GM23338 (cell line): Measurements from ENCODE around the gene XYLT1. TPM values are rescaled to one million over a fixed set of nuclear protein-coding genes. Genes with fewer than 3 reads are reported as not detected.

Experiments used
- ATAC-seq: fragments of 200-7000 bp; cut with Tn5 transposase; 3 replicates; pipeline ENCODE4 v1.9.1; 2020
- DNase-seq: peaks from one replicate; pipeline ENCODE4 v3.0.0-alpha.2; 2015; ENCODE audit warnings: low spot score
- H2AFZ ChIP-seq: fragments of 200-600 bp; sonication (generic); 2 replicates; pipeline ENCODE4 v1.8.0; 2016; ENCODE audit warnings: antibody characterized with exemption, mild to moderate bottlenecking, moderate library complexity
- H3F3A ChIP-seq: fragments of 200-600 bp; sonication (generic); replicated peaks from 2 replicates; pipeline ENCODE4 v1.8.0; 2017; ENCODE audit warnings: antibody characterized with exemption, mixed run types, low read depth
- H3K27ac ChIP-seq: fragments of 200-600 bp; sonication (generic); 2 replicates; pipeline ENCODE4 v1.6.1; 2016; ENCODE audit warnings: low read depth
- H3K27me3 ChIP-seq: fragments of 200-600 bp; sonication (generic); 2 replicates; pipeline ENCODE4 v1.8.0; 2016; ENCODE audit warnings: mild to moderate bottlenecking, mixed run types, moderate library complexity; ENCODE audit not compliant: insufficient read depth
- H3K36me3 ChIP-seq: fragments of 200-600 bp; sonication (generic); 2 replicates; pipeline ENCODE4 v1.8.0; 2016; ENCODE audit warnings: mild to moderate bottlenecking; ENCODE audit not compliant: insufficient read depth
- H3K4me1 ChIP-seq: fragments of 200-600 bp; sonication (generic); 2 replicates; pipeline ENCODE4 v1.8.0; 2016; ENCODE audit warnings: mild to moderate bottlenecking, moderate library complexity; ENCODE audit not compliant: insufficient read depth
- H3K4me2 ChIP-seq: fragments of 200-600 bp; sonication (generic); 2 replicates; pipeline ENCODE4 v1.7.1; 2017; ENCODE audit warnings: mixed run types
- H3K4me3 ChIP-seq: fragments of 200-600 bp; sonication (generic); 2 replicates; pipeline ENCODE4 v1.6.1; 2016; ENCODE audit warnings: mixed run types
- H3K79me2 ChIP-seq: fragments of 200-600 bp; sonication (generic); replicated peaks from 2 replicates; pipeline ENCODE4 v1.8.0; 2017; ENCODE audit warnings: mild to moderate bottlenecking; ENCODE audit not compliant: insufficient read depth
- H3K9me2 ChIP-seq: fragments of 200-600 bp; sonication (generic); 2 replicates; pipeline ENCODE4 v1.8.0; 2017; ENCODE audit not compliant: insufficient read depth
- H4K20me1 ChIP-seq: fragments of 200-600 bp; sonication (generic); replicated peaks from 2 replicates; pipeline ENCODE4 v1.8.0; 2017; ENCODE audit warnings: mild to moderate bottlenecking; ENCODE audit not compliant: insufficient read depth
- H3K27ac Mint-ChIP-seq: 2 replicates; pipeline ENCODE4 v1.8.0; 2020; ENCODE audit warnings: inconsistent platforms, mild to moderate bottlenecking, moderate library complexity, mixed read lengths
- H3K27me3 Mint-ChIP-seq: 3 replicates; pipeline ENCODE4 v1.8.0; 2022; ENCODE audit warnings: low read depth, mild to moderate bottlenecking, moderate library complexity, mixed read lengths, inconsistent platforms; ENCODE audit not compliant: insufficient read depth, poor library complexity
- H3K36me3 Mint-ChIP-seq: 3 replicates; pipeline ENCODE4 v1.8.0; 2021; ENCODE audit warnings: low read depth, mild to moderate bottlenecking, inconsistent platforms, moderate library complexity, mixed read lengths
- H3K4me1 Mint-ChIP-seq: 3 replicates; pipeline ENCODE4 v1.8.0; 2020; ENCODE audit warnings: mild to moderate bottlenecking, inconsistent platforms, mixed read lengths
- H3K4me3 Mint-ChIP-seq: 3 replicates; pipeline ENCODE4 v1.8.0; 2021; ENCODE audit warnings: moderate library complexity, mild to moderate bottlenecking, inconsistent platforms, mixed read lengths
- H3K9me3 Mint-ChIP-seq: 3 replicates; pipeline ENCODE4 v1.8.0; 2020; ENCODE audit warnings: moderate library complexity, mild to moderate bottlenecking, inconsistent platforms, mixed read lengths
- CREB1 ChIP-seq: fragments of 250-450 bp; sonication (Bioruptor Pico); IDR thresholded peaks from 2 replicates; pipeline ENCODE4 v1.5.0; 2020; ENCODE audit warnings: low read depth, mild to moderate bottlenecking, moderate library complexity
- CTCF ChIP-seq, 2 experiments: fragments of 200-600 bp in 1 of 2; sonication (generic) in 1 of 2; conservative IDR thresholded peaks; 2 replicates each; pipeline versions ENCODE4 v1.5.1 to v1.6.1; 2016 to 2017; ENCODE audit warnings: antibody characterized with exemption in 2 of 2, low read depth in 2 of 2, mild to moderate bottlenecking in 2 of 2, moderate library complexity in 1 of 2
- EZH2 ChIP-seq: fragments of 200-600 bp; sonication (generic); IDR thresholded peaks from one replicate; pipeline ENCODE4 v1.8.0; 2017; ENCODE audit warnings: antibody characterized with exemption, mild to moderate bottlenecking, low read depth; ENCODE audit not compliant: unreplicated experiment
- EZH2phosphoT487 ChIP-seq: fragments of 200-600 bp; sonication (generic); IDR thresholded peaks from one replicate; pipeline ENCODE4 v1.8.1; 2018; ENCODE audit warnings: antibody characterized with exemption; ENCODE audit not compliant: unreplicated experiment
- JUNB ChIP-seq: IDR thresholded peaks from one replicate; pipeline ENCODE4 v1.6.1; 2016; ENCODE audit warnings: antibody characterized with exemption; ENCODE audit not compliant: unreplicated experiment
- NANOG ChIP-seq: IDR thresholded peaks from 2 replicates; pipeline ENCODE4 v1.6.1; 2016; ENCODE audit warnings: antibody characterized with exemption, borderline replicate concordance
- POLR2AphosphoS5 ChIP-seq: IDR thresholded peaks from 2 replicates; pipeline ENCODE4 v1.6.1; 2016; ENCODE audit warnings: antibody characterized with exemption, low read depth
- REST ChIP-seq: IDR thresholded peaks from one replicate; pipeline ENCODE4 v1.6.1; 2018; ENCODE audit warnings: antibody characterized with exemption; ENCODE audit not compliant: unreplicated experiment
- STAT1 ChIP-seq: IDR thresholded peaks from one replicate; pipeline ENCODE4 v1.6.1; 2016; ENCODE audit warnings: antibody characterized with exemption; ENCODE audit not compliant: unreplicated experiment
- ZNF114 ChIP-seq: fragments of 250-450 bp; sonication (Bioruptor Pico); IDR thresholded peaks from 2 replicates; pipeline ENCODE4 v1.5.0; 2020; ENCODE audit warnings: mild to moderate bottlenecking, moderate library complexity
- ZNF331 ChIP-seq: fragments of 250-450 bp; sonication (Bioruptor Pico); IDR thresholded peaks from 2 replicates; pipeline ENCODE4 v1.5.0; 2020; ENCODE audit warnings: low read depth, mild to moderate bottlenecking, moderate library complexity
- polyA plus RNA-seq: library from polyadenylated mRNA; unstranded; fragments of >200 nt; fragmentation: Nextera tagmentation; extraction: Ambion mirVana; gene quantifications from 2 replicates; pipeline ENCODE4 v1.2.1, GENCODE V29; 2016
- total RNA-seq: library from RNA; depleted of rRNA; stranded (reverse); fragments of >200 nt; shearing (Covaris generic); gene quantifications from 2 replicates; pipeline ENCODE4 v1.2.3, GENCODE V29; 2014
- TF ChIP-seq, protein P1 (sequence below): fragments of 250-450 bp; sonication (Bioruptor Pico); IDR thresholded peaks from 2 replicates; pipeline ENCODE4 v1.5.0; 2020; ENCODE audit warnings: mild to moderate bottlenecking, moderate library complexity
- TF ChIP-seq, protein P2 (sequence below): IDR thresholded peaks from 2 replicates; pipeline ENCODE4 v1.6.1; 2016; ENCODE audit warnings: antibody characterized with exemption

The XYLT1 gene
- total and polyA plus RNA-seq, 2 experiments from 2014 or later: 3.5 to 24.7 TPM

GRCh38 chr16:17223576-17223975 is 247.2 kb downstream of the XYLT1 start (continued):
- TF ChIP-seq EZH2: no peak

DNA sequence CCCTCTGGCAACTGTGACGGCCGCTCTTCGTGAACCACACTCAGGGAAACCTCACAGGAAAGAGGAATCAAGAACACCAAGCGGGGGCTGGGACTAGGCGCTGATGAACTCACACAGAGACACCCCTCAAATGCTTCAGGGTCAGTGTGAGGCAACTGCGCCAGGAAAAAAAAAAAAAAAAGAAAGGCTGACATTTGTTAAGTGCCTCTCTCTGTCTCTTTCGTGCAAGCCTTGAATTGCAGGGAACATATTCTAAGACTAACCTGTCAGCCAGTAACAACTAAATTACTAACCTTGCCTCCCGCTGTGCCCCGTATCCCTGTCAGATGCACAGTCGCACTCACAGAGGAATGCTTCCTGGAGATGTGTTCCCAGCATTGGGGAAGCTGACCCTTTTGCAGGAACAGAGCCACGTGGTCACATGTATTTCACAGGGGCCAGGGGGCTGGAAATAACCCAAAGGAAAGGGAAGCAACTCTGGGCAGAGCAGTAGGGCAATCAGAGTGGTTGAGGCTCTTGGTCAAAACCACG is 247.8 kb downstream of the XYLT1 start:
- Histone ChIP-seq H4K20me1 (peaks cover 5% of the 10 kb centered on the region; the same call in 1 of the 2 replicates), H3K27me3 (no peaks in the 10 kb centered on the region), H3K79me2 (no peaks in the 10 kb centered on the region; the same call in 1 of the 2 replicates), H3K36me3 (no peaks in the 10 kb centered on the region), H3K27ac (no peak overlapping the region), H2AFZ (no peak overlapping the region), H3K9me2 (no peaks in the 10 kb centered on the region), H3K4me1 (peaks cover 3% of the 10 kb centered on the region; the same call in 1 of the 2 replicates), H3K4me3 (no peak overlapping the region), H3K4me2 (no peak overlapping the region), H3F3A (no peaks in the 10 kb centered on the region)
- no peaks in the 10 kb centered on the region for H3K36me3 Mint-ChIP-seq
- TF ChIP-seq NANOG (no peak), EZH2 (no peak), ZNF114 (CRISPR knock-in tag) (no peak), EZH2phosphoT487 (no peak), REST (no peak), CTCF (conservative IDR thresholded peaks at IDR 0.05; ENCODE audit: low read depth in 2 of 2) (no peak), CREB1 (CRISPR knock-in tag) (no peak), JUNB (no peak), STAT1 (no peak), POLR2AphosphoS5 (no peak), ZNF331 (CRISPR knock-in tag) (no peak)
- TF ChIP-seq, protein P1, sequence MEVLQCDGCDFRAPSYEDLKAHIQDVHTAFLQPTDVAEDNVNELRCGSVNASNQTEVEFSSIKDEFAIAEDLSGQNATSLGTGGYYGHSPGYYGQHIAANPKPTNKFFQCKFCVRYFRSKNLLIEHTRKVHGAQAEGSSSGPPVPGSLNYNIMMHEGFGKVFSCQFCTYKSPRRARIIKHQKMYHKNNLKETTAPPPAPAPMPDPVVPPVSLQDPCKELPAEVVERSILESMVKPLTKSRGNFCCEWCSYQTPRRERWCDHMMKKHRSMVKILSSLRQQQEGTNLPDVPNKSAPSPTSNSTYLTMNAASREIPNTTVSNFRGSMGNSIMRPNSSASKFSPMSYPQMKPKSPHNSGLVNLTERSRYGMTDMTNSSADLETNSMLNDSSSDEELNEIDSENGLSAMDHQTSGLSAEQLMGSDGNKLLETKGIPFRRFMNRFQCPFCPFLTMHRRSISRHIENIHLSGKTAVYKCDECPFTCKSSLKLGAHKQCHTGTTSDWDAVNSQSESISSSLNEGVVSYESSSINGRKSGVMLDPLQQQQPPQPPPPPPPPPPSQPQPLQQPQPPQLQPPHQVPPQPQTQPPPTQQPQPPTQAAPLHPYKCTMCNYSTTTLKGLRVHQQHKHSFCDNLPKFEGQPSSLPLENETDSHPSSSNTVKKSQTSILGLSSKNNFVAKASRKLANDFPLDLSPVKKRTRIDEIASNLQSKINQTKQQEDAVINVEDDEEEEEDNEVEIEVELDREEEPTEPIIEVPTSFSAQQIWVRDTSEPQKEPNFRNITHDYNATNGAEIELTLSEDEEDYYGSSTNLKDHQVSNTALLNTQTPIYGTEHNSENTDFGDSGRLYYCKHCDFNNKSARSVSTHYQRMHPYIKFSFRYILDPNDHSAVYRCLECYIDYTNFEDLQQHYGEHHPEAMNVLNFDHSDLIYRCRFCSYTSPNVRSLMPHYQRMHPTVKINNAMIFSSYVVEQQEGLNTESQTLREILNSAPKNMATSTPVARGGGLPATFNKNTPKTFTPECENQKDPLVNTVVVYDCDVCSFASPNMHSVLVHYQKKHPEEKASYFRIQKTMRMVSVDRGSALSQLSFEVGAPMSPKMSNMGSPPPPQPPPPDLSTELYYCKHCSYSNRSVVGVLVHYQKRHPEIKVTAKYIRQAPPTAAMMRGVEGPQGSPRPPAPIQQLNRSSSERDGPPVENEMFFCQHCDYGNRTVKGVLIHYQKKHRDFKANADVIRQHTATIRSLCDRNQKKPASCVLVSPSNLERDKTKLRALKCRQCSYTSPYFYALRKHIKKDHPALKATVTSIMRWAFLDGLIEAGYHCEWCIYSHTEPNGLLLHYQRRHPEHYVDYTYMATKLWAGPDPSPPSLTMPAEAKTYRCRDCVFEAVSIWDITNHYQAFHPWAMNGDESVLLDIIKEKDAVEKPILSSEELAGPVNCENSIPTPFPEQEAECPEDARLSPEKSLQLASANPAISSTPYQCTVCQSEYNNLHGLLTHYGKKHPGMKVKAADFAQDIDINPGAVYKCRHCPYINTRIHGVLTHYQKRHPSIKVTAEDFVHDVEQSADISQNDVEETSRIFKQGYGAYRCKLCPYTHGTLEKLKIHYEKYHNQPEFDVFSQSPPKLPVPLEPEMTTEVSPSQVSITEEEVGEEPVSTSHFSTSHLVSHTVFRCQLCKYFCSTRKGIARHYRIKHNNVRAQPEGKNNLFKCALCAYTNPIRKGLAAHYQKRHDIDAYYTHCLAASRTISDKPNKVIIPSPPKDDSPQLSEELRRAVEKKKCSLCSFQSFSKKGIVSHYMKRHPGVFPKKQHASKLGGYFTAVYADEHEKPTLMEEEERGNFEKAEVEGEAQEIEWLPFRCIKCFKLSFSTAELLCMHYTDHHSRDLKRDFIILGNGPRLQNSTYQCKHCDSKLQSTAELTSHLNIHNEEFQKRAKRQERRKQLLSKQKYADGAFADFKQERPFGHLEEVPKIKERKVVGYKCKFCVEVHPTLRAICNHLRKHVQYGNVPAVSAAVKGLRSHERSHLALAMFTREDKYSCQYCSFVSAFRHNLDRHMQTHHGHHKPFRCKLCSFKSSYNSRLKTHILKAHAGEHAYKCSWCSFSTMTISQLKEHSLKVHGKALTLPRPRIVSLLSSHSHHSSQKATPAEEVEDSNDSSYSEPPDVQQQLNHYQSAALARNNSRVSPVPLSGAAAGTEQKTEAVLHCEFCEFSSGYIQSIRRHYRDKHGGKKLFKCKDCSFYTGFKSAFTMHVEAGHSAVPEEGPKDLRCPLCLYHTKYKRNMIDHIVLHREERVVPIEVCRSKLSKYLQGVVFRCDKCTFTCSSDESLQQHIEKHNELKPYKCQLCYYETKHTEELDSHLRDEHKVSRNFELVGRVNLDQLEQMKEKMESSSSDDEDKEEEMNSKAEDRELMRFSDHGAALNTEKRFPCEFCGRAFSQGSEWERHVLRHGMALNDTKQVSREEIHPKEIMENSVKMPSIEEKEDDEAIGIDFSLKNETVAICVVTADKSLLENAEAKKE (CRISPR knock-in tag): no peak
- TF ChIP-seq, protein P2, sequence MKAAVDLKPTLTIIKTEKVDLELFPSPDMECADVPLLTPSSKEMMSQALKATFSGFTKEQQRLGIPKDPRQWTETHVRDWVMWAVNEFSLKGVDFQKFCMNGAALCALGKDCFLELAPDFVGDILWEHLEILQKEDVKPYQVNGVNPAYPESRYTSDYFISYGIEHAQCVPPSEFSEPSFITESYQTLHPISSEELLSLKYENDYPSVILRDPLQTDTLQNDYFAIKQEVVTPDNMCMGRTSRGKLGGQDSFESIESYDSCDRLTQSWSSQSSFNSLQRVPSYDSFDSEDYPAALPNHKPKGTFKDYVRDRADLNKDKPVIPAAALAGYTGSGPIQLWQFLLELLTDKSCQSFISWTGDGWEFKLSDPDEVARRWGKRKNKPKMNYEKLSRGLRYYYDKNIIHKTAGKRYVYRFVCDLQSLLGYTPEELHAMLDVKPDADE: no peak
- ATAC-seq: peak; percentile 30; the same call in 2 of the 3 replicates
- H3K9me3 Mint-ChIP-seq: no peaks in the 10 kb centered on the region
- H3K4me1 Mint-ChIP-seq: peaks cover 19% of the 10 kb centered on the region
- no peak overlapping the region for H3K4me3 Mint-ChIP-seq
- H3K27me3 Mint-ChIP-seq: peaks cover 2% of the 10 kb centered on the region
- DNase-seq: peak; percentile 34
- no peak overlapping the region for H3K27ac Mint-ChIP-seq
